Measurements from ENCODE around the gene BCAM.
A peak's percentile ranks its signal among the peaks of the same experiment; 100 is the strongest.
"Not testable (repeated sequence)": the region's sequence is repeated elsewhere in the genome, so short reads cannot be mapped to it uniquely, and the experiment has no call there.

Gene BCAM

GRCh38 chr19:44818466-44819031 lies 9.6 kb downstream of the BCAM start:
- no peak for DNase-seq

GRCh38 chr19:44819246-44819832 lies 10.4 kb downstream of the BCAM start:
- DNase-seq, result no peak

- DNase-seq, result no peak
Measured at GRCh38 chr19:44820648-44821609, 12.0 kb downstream of the BCAM start.

DNA sequence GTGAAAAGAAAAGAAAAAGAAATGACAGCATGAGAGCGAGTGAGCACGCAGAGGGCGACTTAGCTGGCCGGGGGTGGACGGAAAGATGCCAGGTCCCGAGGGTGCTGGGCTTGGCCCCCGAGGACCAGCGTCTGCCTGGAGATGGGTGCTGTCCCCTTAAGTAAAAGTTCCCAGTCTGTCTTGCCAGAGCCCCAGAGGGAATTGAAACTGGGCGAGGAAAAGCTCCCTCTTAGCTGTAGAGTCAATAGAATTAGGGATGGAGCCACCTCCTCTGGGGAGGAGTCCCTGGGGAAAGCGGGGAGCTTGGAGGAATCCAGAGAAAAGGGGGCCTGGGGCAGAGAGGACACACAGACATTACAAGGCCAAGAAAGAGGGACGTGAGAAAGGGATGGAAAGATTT lies 13.3 kb downstream of the BCAM start:
- DNase-seq, result no peak

- DNase-seq, result no peak
Measured at GRCh38 chr19:44822670-44823372, 13.9 kb downstream of the BCAM start.

GRCh38 chr19:44823373-44823698 lies 14.4 kb downstream of the BCAM start:
- DNase-seq, result no peak

DNA sequence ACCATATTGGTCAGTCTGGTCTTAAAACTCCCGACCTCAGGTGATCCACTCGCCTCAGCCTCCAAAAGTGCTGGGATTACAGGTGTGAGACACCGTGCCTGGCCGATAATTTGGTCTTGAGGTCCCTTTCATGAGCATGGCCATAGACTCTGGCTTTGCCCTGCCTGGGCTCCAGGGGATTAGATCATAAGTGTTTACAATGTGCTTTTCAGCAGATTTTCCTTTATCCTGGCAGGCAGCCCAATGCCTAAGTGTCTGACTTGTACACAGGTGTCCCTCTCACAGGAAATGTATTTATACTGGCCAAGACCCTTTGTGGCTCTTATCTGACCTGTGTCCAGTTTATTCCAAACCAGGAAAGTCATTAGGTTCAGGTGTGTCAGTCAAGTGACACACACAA lies 15.9 kb downstream of the BCAM start:
- no peak for DNase-seq

DNA sequence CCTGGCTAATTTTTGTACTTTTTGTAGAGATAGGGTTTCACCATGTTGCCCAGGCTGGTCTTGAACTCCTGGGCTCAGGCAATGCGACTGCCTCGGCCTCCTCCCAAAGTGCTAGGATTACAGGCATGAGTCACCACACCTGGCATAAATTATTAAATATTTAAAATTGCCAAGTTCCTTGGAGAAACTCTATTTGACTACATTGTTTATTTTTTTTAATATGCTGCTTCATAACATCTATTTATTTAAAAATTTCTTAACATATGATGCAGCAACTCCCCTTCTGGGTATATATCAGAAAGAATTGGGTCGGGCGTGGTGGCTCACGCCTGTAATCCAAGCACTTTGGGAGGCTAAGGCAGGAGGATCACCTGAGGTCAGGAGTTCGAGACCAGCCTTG lies 24.0 kb downstream of the BCAM start:
- not testable (repeated sequence) for DNase-seq

DNA sequence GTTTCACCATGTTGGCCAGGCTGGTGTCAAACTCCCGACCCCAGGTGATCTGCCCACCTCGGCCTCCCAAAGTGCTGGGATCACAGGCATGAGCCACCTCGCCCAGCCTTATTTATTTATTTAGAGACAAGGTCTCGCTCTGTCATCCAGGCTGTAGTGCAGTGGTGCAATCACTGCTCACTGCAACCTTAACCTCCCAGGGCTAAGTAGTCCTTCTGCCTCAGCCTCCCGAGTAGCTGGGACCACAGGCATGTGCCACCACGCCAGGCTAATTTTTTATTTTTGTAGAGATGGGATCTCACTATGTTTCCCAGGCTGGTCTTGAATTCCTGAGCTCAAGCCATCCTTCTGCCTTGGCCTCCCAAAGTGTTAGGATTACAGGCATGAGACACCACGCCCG lies 25.5 kb downstream of the BCAM start:
- DNase-seq, result not testable (repeated sequence)

DNA sequence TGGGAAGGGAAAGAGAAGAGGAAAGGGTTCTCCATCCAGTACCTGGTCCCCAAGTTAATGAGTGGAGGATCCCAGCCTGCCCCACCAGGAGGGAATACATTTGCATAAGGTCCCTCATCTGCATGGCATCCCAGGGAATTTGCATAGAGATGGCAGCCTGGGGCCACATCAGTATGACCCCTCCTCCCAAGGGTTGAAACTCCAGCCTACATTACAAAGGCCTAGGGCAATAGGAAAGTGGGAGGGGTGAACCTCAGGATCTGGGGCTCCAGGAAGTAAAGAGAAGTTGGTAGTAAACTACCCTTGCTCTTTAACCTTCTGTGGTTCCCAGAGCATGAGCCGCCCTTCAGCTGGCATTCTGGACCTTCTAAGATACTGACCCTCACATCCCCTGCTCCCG lies 30.4 kb downstream of the BCAM start:
- DNase-seq, result no peak

DNA sequence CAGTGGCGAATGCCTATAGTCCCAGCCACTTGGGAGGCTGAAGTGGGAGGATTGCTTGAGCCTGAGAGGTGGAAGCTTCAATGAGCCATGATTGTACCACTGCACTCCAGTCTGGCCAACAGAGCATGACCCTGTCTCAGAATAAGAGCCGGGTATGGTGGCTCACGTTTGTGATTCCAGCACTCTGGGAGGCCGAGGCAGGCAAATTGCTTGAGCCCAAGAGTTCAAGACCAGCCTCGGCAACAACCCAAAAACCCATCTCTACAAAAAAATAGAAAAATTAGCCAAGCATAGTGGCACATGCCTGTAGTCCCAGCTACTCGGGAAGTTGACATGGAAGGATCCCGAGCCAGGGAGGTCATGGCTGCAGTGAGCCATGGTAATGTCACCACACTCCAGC lies 31.9 kb downstream of the BCAM start:
- no peak for DNase-seq

DNA sequence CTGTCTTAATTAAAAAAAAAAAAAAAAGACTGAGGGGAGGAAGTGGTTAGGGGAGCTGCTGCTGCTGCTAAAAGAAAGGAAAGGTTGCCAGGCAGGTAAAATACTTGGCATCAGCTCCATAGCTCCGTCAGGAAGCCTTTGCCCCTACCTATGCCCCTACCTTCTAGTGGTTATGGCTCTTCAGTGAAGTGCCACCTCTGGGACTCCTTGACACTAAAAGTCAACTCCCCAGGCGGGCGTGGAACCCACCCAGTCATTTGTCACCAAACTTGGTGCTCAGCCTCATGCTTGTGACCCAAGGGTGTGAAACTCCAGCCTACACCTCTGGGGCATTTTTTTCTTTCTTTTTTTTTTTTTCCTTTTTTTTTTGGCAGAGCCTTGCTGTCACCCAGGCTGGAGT lies 32.3 kb downstream of the BCAM start:
- DNase-seq, result no peak

DNA sequence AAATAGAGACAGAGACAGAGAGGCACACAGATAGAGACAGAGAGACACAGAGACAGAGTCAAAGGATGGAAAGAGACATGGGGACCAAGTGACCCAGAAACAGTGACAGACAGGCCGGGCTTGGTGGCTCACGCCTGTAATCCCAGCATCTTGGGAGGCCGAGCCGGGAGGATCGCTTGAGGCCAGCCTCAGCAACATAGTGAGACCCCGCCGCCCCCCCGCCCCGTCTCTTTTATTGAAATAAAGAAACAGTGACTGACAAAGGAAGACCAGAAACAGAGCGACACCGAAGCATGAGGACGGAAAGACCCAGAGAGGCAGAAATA lies 36.3 kb downstream of the BCAM start:
- no peak for DNase-seq

DNA sequence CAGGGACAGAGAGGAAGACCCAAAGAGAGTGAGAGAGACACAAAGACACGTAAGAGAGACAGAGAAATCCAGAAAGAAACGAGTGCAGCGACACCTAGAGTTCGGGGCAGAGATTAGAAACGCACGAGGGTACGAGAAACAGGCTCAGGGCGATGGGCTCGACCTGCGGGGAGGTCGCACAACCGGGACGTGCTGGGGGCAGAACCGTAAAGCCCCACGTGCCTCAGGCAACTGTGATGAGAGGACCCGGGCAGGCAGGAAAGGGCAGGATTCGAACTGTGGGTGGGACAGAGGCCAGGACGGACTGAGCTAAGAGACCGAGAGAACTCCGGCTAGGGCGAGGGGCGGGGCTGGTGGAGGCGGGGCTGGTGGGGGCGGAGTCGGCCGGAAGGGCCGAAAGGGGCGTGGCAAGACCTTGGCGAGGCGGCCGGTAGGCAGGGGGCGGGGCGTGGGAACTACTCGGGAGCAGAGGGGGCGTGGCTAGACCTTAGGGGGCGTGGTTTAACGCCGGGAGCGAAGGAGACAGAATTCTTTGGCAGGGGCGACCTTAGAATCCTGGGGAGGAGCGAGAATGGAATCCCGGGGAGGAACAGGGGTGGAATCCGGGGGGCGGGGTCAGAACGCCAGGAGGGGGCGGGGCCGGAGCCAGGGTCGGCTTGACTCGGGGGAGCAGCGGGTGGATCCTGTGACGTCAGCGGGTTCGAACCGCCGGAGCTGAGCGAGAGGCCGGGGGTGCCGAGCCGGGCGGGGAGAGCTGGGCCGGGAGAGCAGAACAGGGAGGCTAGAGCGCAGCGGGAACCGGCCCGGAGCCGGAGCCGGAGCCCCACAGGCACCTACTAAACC lies 36.9 kb downstream of the BCAM start, which contains the start of gene NECTIN2:
NECTIN2 (plus strand) TSS at position 686 of the 843 bp plus-strand sequence. CDS start 229 bp downstream, outside the sequence.
- DNase-seq, result peak; percentile 78

DNA sequence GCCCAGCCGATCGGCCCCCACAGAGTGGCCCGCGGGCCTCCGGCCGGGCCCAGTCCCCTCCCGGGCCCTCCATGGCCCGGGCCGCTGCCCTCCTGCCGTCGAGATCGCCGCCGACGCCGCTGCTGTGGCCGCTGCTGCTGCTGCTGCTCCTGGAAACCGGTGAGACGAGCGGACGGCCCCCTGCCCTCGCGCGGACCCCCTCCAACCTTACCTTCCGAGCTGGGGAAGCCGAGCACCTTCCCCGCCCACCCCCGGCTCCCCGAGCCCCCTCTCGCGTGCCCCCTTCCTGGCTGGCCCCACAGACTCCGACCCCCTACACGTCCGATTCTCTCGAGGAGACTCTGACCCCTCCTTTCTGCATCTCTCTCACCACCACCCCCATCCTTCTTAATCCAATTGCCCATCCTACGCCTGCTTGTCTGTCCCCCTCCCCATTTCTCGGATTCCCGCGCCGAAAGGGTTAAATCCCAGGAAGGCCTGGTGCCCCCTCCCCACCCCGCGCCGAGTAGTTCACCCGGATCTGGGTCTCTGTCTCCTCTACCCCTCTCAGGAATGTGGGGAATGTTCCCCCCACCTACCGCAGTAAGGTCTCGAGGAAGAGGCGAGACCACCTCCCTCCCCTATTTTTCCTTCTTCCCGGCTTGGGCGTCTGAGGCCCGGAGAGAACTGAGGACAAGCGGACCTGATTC lies 37.7 kb downstream of the BCAM start:
- DNase-seq, result no peak

DNA sequence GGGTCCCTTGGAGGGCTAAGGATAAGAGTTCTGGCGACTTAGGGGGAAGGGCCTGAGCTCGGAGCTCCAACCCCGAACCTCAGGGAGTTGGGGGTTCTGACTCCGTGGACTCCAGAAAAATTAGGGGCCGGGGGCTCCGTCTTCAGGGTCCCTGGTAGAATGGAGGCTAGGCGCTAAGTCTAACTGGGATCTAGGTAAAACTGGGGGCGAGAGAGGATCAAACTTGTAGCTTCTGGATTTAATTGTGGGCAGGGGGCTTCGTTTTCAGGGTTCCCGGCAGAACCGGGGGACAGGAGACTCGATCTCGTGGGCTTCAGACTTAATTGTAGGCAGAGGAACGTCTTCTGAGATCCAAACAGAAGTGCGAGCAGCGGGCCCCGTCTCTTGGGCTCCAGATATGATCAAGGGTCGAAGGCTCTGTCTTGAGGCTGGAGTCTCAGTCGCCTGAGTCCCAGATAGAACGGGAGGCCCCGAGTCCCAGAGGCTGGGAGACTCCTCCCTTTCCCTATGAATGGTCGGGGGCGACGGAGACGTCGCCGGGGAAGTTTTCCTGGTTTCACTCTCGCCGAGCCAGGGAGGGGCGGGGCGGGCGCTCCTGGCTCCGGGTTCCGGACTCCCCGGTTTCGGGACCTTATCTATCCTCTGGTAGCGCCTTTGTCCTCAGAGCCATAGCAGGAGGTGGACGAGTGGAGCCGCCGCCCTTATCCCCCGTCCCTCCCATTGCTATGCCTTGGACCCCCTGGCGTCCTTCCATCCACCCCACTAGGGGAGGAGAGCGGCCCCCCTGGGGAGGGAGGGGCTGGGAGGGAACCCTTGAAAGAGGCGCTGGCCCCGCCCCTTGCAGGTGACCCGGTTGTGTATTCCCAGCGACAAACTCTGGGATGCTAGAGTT lies 38.5 kb downstream of the BCAM start:
- DNase-seq, result peak; percentile 17

DNA sequence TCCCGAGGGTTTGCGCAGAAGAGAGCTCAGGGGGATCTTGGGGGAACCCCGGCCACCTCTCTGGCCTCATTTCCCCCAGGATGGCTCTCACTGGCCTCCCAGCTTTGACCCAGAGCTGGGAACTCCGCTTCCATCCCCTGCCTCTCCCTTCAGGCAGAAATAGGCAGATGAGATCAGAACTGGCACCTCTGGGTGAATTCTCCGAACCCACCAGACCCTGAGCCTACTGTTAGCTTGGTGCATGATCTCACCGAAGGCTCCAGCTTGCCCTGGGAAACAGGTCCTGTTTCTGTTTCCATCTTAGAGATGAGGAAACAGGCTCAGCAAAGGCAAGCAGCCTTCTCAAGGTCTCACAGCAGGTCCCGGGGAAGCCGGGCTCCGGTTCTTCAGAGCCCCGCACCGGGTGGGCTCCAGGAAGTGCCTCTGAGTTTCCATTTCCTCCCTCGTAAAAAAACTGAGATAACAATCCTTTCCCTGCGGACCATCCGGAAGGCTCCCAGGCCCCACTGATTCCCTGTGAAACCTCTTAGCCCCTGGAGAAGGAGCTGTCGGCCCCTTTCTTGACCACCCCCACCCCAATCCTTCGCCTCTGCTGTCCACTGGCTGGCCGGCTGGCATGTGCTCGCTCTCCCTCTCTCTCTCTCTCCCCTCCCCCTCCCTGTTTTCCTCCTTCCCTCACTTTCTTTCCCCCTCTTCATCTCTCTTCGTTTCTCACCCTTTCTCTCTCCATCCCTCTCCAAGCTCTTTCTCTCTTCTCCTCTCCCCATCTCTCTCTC lies 39.3 kb downstream of the BCAM start:
- DNase-seq, result no peak

DNA sequence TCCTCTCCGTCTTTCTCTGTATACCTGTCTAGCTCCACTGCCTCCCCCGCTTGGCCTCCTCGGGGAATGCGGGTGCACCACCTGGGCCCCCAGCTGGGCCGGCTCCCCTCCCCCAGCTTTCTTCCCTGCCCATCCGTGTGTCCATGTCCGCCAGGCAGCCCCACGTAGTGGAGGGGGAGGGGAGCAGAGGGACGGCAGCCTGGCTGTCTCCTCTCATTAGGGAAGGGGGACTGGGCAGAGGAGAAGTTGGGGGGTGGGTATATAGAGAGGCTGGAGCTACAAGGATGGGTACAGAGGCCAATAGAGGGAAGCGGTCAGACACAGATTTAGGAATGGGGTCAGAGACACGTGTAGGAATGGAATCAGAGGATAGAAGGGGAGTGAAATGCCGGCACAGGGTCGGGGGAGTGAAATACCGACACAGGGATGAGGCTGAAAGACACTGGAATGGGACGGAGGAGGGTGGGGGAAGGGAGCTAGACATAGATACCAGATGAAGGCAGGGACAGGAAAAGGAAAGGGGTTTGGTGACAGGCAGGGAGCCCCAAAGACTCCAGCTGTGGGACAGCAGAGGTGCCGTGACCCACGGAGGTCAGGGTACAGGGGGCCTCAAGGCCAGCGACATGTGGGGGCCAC lies 40.0 kb downstream of the BCAM start:
- no peak for DNase-seq

DNA sequence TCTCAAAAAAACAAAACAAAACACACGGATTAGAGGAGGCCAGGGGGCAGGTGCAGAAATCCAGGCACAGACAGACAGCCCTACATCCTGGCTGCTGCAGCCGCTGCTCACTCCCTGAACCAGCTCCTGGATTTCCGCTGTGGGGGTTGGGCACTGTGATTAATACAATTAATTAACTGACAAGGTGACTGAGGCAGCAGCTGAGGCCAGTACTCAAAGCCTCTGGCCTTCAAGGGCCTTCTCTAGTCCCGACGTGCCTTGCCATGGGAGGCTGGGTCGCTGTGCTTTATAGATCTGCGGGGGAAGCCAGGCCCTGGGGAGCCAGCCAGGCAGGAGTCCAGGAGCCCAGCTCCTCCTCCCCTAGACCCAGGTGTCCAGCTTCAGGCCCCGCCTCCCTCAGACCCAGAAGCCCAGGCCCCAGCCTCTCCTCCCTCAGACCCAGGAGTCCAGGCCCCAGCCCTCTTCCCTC lies 41.8 kb downstream of the BCAM start:
- DNase-seq, result no peak

Measured in CD4-positive, alpha-beta T cell treated with Interleukin-10 for 1 hour (primary cell).